Activated T-helper 17 cell treated with anti-CD3 and anti-CD28 coated beads, Interleukin-2, amount 50 U/mL, for 72 hours (primary cell): ENCODE data around the gene PKNOX2. TPM values are rescaled to one million over a fixed set of nuclear protein-coding genes. Genes with fewer than 3 reads are reported as not detected.
"Not testable (repeated sequence)": the region's sequence is repeated elsewhere in the genome, so short reads cannot be mapped to it uniquely, and the experiment has no call there.

Experiments
- ATAC-seq: fragments of 150-1000 bp; cut with Tn5 transposase; replicated peaks from 2 replicates; pipeline ENCODE4 v1.10.0; 2021; ENCODE audit warnings: mild to moderate bottlenecking, moderate library complexity
- H3K27ac Mint-ChIP-seq: one replicate; pipeline ENCODE4 v1.8.0; 2022; ENCODE audit warnings: mixed read lengths
- H3K27me3 Mint-ChIP-seq: one replicate; pipeline ENCODE4 v1.8.0; 2022; ENCODE audit warnings: mixed read lengths
- H3K36me3 Mint-ChIP-seq: one replicate; pipeline ENCODE4 v1.8.0; 2022; ENCODE audit warnings: low read depth, mild to moderate bottlenecking, mixed read lengths
- H3K4me1 Mint-ChIP-seq: one replicate; pipeline ENCODE4 v1.8.0; 2022; ENCODE audit warnings: mixed read lengths
- H3K4me3 Mint-ChIP-seq: one replicate; pipeline ENCODE4 v1.8.0; 2022; ENCODE audit warnings: mild to moderate bottlenecking, mixed read lengths
- H3K9me3 Mint-ChIP-seq: one replicate; pipeline ENCODE4 v1.8.0; 2022; ENCODE audit warnings: mixed read lengths
- total RNA-seq, 2 donors: library from RNA; stranded (reverse); gene quantifications; one replicate each; pipeline ENCODE4 v1.2.3, GENCODE V29; 2022

The PKNOX2 gene
- total RNA-seq, 2 donors from 2014 or later, result not detected

DNA sequence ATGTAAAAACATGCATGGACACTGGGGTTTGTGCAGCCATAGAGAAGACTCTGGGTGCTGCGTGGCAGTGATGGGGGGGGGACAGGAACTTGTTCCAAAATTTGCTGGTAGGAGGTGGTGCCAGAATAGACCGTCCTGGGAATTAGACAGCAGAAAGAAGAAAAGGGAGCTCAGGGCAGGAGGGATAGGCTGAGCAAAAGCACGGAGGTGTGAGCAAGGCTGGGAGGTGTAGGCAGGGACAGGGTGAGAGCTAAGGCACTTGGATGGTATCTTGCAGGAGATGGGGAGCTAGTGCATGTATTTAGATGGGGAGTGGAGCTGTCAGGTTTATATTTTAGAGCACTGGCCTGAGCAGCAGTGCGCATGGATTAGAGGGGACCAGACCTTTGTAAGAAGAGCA, 53.8 kb downstream of the PKNOX2 start:
- Mint-ChIP-seq H3K9me3 (no peaks in the 10 kb centered on the region), H3K36me3 (no peaks in the 10 kb centered on the region), H3K4me1 (no peaks in the 10 kb centered on the region)

DNA sequence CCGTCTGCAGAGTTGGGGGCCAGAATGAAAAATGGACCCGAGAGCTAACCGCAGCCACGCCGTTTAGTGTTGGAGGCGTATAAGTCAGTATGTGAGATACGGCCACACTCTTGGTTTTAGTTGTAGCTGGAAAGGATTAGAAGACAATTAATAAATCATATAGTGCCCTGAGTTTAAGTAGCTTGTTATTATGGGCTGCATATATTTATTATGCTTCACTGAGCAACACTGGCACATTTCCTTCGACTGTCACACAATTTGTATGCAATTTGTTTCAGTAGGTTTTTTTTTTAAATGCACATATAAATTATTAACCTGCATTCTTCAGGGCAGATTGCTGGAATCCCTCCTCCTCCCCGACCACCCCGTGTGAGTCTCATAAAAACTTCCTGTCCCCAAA, 56.9 kb downstream of the PKNOX2 start:
- peaks cover 16% of the 10 kb centered on the region for H3K27me3 Mint-ChIP-seq
- no peak overlapping the region for H3K4me3 Mint-ChIP-seq
- no peak for ATAC-seq
- no peaks in the 10 kb centered on the region for H3K36me3 Mint-ChIP-seq
- no peaks in the 10 kb centered on the region for H3K4me1 Mint-ChIP-seq
- no peak overlapping the region for H3K27ac Mint-ChIP-seq
- no peaks in the 10 kb centered on the region for H3K9me3 Mint-ChIP-seq

More for the DNA sequence above, 53.8 kb downstream of the PKNOX2 start:
- Mint-ChIP-seq H3K27ac (no peak overlapping the region), H3K4me3 (no peak overlapping the region), H3K27me3 (peaks cover 25% of the 10 kb centered on the region)
- no peak for ATAC-seq

DNA sequence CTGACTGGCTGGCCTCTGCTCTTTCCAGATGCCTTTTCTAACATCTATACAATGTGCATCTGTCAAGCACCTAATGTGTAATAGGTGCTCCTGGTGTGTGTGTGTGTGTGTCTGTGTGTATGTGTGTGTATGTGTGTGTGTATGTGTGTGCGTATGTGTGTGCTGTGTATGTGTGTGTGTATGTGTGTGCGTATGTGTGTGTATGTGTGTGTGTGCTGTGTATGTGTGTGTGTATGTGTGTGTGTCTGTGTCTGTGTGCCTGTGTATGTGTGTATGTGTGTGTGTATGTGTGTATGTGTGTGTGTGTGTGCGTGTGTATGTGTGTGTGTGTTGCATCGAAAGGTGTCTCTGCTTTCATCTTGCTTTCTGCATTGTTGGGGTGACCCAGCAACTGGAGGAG, 57.9 kb downstream of the PKNOX2 start:
- H3K27me3 Mint-ChIP-seq, result peaks cover 14% of the 10 kb centered on the region
- no peaks in the 10 kb centered on the region for H3K4me1 Mint-ChIP-seq
- no peak overlapping the region for H3K27ac Mint-ChIP-seq
- no peak overlapping the region for H3K4me3 Mint-ChIP-seq
- no peaks in the 10 kb centered on the region for H3K9me3 Mint-ChIP-seq
- H3K36me3 Mint-ChIP-seq, result no peaks in the 10 kb centered on the region
- no peak for ATAC-seq

DNA sequence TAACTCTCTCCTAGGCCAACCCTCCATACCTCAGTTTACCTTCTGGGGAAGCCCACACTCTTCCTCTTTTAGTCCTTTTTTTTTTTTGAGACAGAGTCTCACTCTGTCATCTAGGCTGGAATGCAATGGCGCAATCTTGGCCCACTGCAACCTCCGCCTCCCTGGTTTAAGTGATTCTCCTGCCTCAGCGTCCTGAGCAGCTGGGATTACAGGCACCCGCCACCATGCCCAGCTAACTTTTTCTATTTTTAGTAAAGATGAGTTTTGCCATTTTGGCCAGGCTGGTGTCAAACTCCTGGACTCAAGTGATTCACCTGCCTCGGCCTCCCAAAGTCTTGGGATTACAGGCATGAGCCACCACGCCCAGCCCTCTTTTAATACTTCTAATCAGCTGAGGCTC, 58.6 kb downstream of the PKNOX2 start:
- not testable (repeated sequence) for H3K27ac Mint-ChIP-seq, H3K36me3 Mint-ChIP-seq, H3K9me3 Mint-ChIP-seq, H3K4me1 Mint-ChIP-seq, ATAC-seq, H3K4me3 Mint-ChIP-seq, H3K27me3 Mint-ChIP-seq

DNA sequence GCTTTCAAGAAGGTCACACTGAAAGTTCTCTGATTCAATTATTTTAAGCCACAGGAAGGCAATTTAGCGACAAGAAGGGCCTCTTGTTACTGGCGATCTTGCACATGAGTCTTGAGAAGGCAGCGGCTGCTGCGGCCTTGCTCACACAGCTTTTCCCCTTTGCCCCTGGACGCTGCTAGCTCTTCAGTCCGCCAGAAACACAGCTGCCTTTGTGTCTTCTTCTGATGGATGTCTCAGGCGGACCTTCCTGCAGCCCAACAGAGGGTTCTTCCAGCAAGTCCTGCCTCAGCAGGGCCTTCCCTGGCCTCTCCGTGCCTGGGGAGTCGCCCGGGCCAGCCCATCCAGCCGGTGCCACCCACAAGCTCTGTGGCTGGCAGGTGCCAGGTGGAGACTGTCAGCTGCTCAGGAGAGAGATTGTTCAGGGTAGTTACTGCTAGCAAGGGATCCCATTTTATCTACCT, 59.4 kb downstream of the PKNOX2 start:
- Mint-ChIP-seq H3K27ac (no peak overlapping the region), H3K4me3 (no peak overlapping the region), H3K9me3 (no peaks in the 10 kb centered on the region), H3K36me3 (no peaks in the 10 kb centered on the region), H3K27me3 (peaks cover 5% of the 10 kb centered on the region), H3K4me1 (no peaks in the 10 kb centered on the region)
- ATAC-seq, result no peak

DNA sequence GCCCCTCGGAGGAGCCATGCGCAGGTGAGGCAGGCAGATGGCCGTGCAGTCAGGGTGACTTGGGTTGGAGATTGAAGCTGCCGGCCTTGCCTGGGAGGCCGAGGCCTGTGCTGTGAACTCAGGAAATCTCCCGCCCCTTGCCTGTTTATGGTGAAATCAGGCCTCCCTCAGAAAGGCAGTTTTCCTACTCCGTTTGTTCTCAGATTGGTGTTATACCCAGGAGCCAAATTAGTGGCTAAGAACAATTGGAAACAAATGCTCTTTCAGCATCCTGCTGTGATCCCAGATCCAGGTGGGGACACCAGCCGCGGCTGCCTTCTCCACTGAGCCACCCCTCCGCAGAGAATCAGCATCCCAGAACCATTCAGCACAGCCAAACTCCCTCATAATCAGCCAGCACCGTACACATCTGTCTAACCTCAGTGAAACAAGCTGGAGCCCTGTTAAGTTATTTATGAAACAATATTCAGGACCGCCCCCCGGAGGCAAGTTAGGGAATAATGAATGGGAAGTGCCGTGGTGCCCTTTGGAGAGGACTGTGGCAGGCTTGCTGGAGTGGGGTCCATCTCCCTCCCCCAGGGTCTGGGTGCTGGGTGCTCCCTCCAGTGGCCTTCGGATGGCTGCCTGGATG, 60.0 kb downstream of the PKNOX2 start:
- Mint-ChIP-seq H3K9me3 (no peaks in the 10 kb centered on the region), H3K27me3 (peaks cover 8% of the 10 kb centered on the region), H3K4me1 (no peaks in the 10 kb centered on the region), H3K27ac (no peak overlapping the region), H3K4me3 (no peak overlapping the region), H3K36me3 (no peaks in the 10 kb centered on the region)
- no peak for ATAC-seq

DNA sequence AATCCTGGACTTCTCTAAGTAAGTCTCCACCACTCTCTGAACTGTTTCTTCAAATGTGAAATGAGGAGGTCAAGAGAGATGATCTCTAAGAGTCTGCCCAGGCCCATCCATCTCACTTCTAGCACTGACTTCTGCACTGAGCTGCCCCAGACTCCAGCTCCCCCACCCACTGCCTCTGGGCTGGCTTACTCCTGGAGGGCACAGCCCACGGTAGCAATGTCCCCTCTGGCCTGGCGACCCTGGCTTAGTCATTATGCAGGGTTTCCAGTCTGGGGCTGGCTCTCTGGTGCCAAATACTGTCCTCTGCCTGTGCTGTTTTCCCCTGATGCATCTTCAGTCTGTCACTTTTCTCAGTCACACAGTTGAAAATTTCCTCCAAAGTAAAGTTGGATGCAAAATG, 60.9 kb downstream of the PKNOX2 start:
- Mint-ChIP-seq H3K4me3 (no peak overlapping the region), H3K4me1 (no peaks in the 10 kb centered on the region), H3K27me3 (peaks cover 10% of the 10 kb centered on the region), H3K9me3 (no peaks in the 10 kb centered on the region), H3K27ac (no peak overlapping the region), H3K36me3 (no peaks in the 10 kb centered on the region)
- no peak for ATAC-seq

DNA sequence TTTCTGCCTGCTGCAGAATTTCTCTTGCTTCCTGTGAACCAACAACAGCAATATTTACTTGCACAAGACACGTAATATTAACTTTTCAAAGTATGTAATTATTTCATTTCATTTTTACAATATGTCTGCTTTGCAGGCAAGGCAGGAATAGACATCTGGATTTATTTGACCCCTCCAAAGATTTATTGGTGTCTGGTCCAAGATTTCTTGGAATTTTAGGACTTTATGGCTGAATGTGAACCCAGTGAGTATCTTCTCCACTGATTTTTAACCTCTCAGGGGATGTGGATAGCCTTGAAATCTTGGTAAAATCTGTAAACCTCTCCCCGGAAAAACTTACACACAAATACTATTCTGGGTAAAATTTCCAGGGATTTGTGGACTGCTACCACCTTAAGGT, 61.5 kb downstream of the PKNOX2 start:
- peaks cover 10% of the 10 kb centered on the region for H3K27me3 Mint-ChIP-seq
- H3K27ac Mint-ChIP-seq, result no peak overlapping the region
- H3K9me3 Mint-ChIP-seq, result no peaks in the 10 kb centered on the region
- H3K36me3 Mint-ChIP-seq, result no peaks in the 10 kb centered on the region
- H3K4me3 Mint-ChIP-seq, result no peak overlapping the region
- H3K4me1 Mint-ChIP-seq, result no peaks in the 10 kb centered on the region
- ATAC-seq, result no peak

DNA sequence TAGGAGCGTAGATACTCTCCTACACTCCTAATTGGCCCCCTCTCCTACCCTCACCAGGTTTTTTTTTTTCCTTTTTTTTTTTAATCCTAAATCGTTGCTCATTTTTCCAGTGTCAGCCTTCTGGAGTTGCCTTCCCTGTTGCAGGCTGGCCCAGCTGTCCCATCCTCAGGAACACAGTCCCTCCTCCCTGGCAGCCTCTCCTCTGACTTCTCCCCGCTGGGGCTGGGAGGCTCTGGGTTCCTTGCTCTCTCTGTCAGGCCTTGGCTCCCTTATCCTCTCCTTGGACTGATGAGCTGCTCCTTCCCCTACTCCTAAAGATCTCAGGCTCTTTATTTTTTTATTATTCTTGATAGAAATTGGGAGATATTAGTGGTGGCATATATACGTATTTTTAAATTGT, 62.2 kb downstream of the PKNOX2 start:
- H3K4me3 Mint-ChIP-seq, result no peak overlapping the region
- ATAC-seq, result no peak
- no peaks in the 10 kb centered on the region for H3K36me3 Mint-ChIP-seq
- no peaks in the 10 kb centered on the region for H3K4me1 Mint-ChIP-seq
- peaks cover 14% of the 10 kb centered on the region for H3K27me3 Mint-ChIP-seq
- H3K9me3 Mint-ChIP-seq, result no peaks in the 10 kb centered on the region
- no peak overlapping the region for H3K27ac Mint-ChIP-seq

DNA sequence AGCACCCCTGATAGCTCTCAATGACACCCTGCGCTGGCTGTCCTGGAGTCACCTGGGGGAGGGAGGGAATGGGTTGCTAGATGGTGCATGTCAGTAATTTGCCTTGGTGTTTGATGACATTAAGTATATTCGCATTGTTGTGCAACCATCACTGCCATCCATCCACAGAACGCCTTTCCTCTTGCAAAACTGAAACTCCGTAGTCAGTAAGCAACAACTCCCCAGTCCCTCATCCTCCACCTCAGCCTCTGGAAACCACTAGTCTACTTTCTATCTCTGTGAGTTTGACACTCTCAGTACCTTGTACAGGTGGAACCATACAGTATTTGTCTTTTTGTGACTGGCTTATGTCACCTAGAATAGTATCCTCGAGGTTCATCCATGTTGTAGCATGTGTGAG, 62.6 kb downstream of the PKNOX2 start:
- Mint-ChIP-seq H3K27me3 (peaks cover 14% of the 10 kb centered on the region), H3K4me1 (no peaks in the 10 kb centered on the region), H3K4me3 (no peak overlapping the region), H3K27ac (no peak overlapping the region), H3K9me3 (no peaks in the 10 kb centered on the region), H3K36me3 (no peaks in the 10 kb centered on the region)
- ATAC-seq, result no peak

DNA sequence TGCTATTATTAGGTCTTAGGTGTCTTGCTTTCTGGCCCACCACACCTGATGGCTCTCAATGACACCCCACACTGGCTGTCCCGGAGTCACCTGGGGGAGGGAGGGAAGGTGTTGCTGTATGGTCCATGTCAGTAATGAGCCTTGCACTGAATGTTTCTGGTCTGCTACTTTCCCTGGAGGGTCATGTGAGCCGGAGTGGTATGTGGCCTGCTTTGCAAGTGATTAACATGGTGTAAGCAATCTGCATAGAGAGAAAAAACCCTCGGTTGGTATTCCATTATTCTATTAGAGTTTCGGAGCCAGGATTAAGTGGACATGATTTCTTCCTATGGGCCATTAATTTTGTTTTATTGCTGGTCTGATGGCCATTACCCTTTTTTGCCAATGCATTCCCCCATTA, 63.9 kb downstream of the PKNOX2 start:
- H3K27ac Mint-ChIP-seq, result no peak overlapping the region
- no peak overlapping the region for H3K4me3 Mint-ChIP-seq
- peaks cover 14% of the 10 kb centered on the region for H3K27me3 Mint-ChIP-seq
- no peaks in the 10 kb centered on the region for H3K9me3 Mint-ChIP-seq
- H3K36me3 Mint-ChIP-seq, result no peaks in the 10 kb centered on the region
- ATAC-seq, result no peak
- H3K4me1 Mint-ChIP-seq, result no peaks in the 10 kb centered on the region

DNA sequence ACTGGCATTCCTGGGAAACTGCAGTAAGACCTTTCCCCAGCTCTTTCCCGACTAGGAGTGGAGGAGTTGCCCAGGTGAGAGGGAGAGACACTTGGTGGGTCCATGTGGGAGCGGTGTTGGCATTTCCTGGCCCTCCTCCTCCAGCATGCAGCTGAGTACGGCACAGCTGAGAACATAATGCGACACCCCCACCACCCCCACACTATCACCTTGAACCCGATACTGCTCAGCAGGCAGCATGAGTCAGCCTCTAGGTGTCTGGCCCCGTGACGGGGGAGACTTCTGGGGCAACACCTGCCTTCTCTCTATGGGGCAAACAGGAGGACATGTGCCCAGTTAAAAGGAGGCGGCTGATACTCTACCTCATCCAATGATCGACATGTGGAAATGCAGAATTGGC, 64.4 kb downstream of the PKNOX2 start:
- Mint-ChIP-seq H3K9me3 (no peaks in the 10 kb centered on the region), H3K27me3 (peaks cover 17% of the 10 kb centered on the region), H3K4me1 (no peaks in the 10 kb centered on the region), H3K36me3 (no peaks in the 10 kb centered on the region), H3K4me3 (no peak overlapping the region), H3K27ac (no peak overlapping the region)
- no peak for ATAC-seq

DNA sequence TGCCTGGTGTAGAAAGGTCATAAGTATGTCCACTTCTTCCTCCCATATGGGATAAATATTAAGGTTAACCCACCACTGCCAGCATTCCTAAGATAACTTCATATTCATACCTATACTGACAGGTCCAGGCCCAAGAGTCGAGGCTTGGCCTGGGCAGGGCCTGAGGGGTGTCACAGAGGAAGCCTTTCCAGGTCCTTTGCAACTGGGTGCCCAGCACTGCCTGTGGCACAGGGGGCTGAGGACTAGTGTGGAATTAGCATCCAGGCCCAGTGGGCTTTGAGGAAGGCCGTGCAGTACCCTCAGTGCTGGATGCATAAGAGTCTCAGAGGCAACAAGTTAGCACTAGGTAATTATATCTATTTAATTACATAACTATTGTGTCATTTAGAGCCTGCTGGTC, 65.4 kb downstream of the PKNOX2 start:
- Mint-ChIP-seq H3K9me3 (no peaks in the 10 kb centered on the region), H3K36me3 (no peaks in the 10 kb centered on the region), H3K27ac (no peak overlapping the region), H3K27me3 (peaks cover 19% of the 10 kb centered on the region), H3K4me3 (no peak overlapping the region), H3K4me1 (no peaks in the 10 kb centered on the region)
- ATAC-seq, result no peak

DNA sequence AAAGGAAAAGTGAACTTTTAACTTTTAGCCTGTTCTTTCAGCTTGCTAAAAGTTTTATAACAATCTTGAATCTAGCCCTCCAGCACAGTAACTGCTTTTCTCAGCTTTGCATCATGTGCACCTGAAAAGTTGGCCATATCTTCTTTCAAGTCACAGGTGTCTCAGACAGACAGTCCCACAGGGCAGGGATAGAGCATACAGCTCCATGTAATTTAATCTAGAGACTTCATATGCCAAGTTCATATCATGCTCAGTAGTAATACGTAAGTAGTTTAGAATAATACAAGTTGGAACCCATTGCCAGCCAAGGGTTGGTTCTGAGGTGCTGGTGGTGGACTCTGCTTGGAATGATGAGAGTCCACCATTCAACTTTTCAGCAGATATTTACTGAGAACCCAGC, 68.6 kb downstream of the PKNOX2 start:
- no peaks in the 10 kb centered on the region for H3K9me3 Mint-ChIP-seq
- peaks cover 21% of the 10 kb centered on the region for H3K27me3 Mint-ChIP-seq
- H3K4me3 Mint-ChIP-seq, result no peak overlapping the region
- no peak overlapping the region for H3K27ac Mint-ChIP-seq
- no peaks in the 10 kb centered on the region for H3K4me1 Mint-ChIP-seq
- H3K36me3 Mint-ChIP-seq, result no peaks in the 10 kb centered on the region
- ATAC-seq, result no peak

DNA sequence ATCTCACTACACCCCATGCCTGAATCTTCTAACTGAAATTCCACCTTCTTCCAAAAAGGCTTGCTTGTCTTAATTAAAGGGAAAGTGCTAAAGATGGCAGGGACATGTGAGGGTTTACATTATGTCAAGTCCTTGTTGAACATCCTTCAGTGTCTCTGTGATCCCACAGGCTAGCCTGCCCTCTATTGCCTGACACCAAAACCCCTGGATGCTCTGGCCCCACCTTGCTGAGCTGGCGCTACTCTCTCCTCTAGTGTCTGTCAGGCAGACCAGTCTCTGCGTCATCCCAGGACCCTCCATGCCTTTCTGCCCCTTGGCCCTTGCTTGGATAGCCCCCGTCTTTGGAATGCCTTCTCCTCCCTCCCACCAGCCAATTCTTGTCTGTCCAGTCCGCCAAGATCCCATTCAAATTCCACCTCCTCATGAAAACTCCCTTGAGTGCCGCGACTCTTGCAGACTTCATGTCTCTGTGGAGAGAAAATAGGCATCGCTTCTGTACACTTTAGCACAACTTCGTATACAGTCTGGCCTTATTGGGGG, 69.3 kb downstream of the PKNOX2 start:
- Mint-ChIP-seq H3K4me1 (no peaks in the 10 kb centered on the region), H3K27me3 (peaks cover 21% of the 10 kb centered on the region), H3K9me3 (no peaks in the 10 kb centered on the region), H3K36me3 (no peaks in the 10 kb centered on the region), H3K4me3 (no peak overlapping the region), H3K27ac (no peak overlapping the region)
- ATAC-seq, result no peak

DNA sequence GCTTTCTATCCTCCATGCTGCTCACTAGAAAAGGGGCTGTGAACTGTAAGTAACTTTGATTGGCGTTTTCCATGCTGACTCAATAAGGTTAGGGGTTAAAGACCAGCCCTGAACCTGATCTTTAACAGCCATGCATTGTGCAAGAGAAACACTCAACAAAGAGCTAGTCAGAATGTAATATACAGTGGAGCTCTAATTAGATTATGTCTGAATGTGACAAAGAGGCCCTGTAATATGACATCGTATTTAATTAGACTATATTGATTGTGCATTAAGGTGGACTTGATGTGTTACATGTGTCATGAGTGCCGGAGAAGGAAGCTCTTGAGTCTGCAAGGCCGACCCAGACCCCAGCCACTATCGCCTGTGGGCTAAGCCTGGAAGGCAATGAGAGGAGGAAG, 70.5 kb downstream of the PKNOX2 start:
- Mint-ChIP-seq H3K36me3 (no peaks in the 10 kb centered on the region), H3K9me3 (no peaks in the 10 kb centered on the region), H3K4me3 (no peak overlapping the region), H3K27me3 (peaks cover 24% of the 10 kb centered on the region), H3K4me1 (no peaks in the 10 kb centered on the region), H3K27ac (no peak overlapping the region)
- ATAC-seq, result no peak
